Stomach (tissue), 4 donors: ENCODE results near the gene GOLGA3.

Source experiments
- POLR2A ChIP-seq, 4 donors: fragments of 450-650 bp; IDR thresholded peaks; one replicate each; pipeline ENCODE4 v1.6.1; 2016; ENCODE audit warnings: antibody characterized with exemption in 4 of 4, control low read depth in 2 of 4, mild to moderate bottlenecking in 1 of 4, moderate library complexity in 1 of 4
- TF ChIP-seq, protein P1 (sequence below), 7 experiments: fragments of 450-650 bp in 4 of 7; fragments of 200-600 bp in 3 of 7; sonication (generic) in 3 of 7; IDR thresholded peaks; one replicate each; pipeline ENCODE4 v1.5.1; 2016 to 2019; ENCODE audit warnings: antibody characterized with exemption in 7 of 7, control low read depth in 2 of 7, mild to moderate bottlenecking in 1 of 7

DNA sequence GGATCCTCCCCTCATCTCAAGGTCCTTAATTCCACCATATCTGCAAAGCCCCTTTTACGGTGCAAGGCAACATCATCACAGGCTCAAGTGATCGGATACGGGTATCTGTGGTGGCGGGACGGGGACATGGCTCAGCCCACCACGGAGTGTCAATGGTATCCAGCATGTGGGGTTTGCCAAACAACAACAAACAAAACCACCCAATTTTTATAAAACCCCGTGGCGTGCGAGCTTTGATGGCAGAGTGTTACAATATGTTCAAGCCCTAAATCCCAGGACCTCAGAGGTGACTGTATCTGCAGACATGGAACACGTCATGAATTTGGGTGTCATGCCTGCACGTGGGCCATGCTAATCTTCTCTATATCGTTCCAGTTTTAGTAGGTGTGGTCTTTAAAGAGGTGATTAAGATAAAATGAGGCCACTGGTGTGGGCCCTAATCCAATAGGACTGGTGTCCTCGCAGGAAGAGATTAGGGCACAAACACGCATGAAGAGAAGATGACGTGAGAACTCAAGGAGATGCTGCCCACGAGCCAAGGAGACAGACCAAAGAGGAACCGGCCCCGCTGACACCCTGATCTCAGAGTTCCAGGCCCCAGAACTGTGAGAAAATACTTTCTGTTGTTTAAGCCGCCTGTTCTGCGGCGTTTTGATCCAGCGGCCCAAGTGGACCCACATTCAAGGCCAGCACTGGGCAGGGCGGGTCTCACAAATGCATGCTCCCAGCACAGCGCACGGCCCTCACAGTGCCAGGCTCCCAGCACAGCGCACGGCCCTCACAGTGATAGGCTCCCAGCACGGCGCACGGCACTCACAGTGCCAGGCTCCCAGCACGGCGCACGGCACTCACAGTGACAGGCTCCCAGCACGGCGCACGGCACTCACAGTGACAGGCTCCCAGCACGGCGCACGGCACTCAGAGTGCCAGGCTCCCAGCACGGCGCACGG, 6.7 kb upstream of the GOLGA3 start:
- TF ChIP-seq, protein P1, sequence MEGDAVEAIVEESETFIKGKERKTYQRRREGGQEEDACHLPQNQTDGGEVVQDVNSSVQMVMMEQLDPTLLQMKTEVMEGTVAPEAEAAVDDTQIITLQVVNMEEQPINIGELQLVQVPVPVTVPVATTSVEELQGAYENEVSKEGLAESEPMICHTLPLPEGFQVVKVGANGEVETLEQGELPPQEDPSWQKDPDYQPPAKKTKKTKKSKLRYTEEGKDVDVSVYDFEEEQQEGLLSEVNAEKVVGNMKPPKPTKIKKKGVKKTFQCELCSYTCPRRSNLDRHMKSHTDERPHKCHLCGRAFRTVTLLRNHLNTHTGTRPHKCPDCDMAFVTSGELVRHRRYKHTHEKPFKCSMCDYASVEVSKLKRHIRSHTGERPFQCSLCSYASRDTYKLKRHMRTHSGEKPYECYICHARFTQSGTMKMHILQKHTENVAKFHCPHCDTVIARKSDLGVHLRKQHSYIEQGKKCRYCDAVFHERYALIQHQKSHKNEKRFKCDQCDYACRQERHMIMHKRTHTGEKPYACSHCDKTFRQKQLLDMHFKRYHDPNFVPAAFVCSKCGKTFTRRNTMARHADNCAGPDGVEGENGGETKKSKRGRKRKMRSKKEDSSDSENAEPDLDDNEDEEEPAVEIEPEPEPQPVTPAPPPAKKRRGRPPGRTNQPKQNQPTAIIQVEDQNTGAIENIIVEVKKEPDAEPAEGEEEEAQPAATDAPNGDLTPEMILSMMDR (IDR thresholded peaks at IDR 0.05), result no peak
- no peak for TF ChIP-seq POLR2A (IDR thresholded peaks at IDR 0.05)
